Peyer's patch (tissue), 4 donors: Measurements from ENCODE around the gene GNAZ.

Source experiments
- POLR2A ChIP-seq, 2 donors: fragments of 450-650 bp; IDR thresholded peaks; one replicate each; pipeline ENCODE4 v1.5.1; 2017; ENCODE audit warnings: antibody characterized with exemption in 2 of 2, mild to moderate bottlenecking in 2 of 2, moderate library complexity in 2 of 2
- TF ChIP-seq, protein P1 (sequence below), 6 experiments: fragments of 450-650 bp in 4 of 6; fragments of 200-600 bp in 2 of 6; sonication (generic) in 1 of 6; IDR thresholded peaks; one replicate each; pipeline ENCODE4 v1.5.1; 2017 to 2019; ENCODE audit warnings: antibody characterized with exemption in 6 of 6, mild to moderate bottlenecking in 3 of 6, moderate library complexity in 1 of 6

- TF ChIP-seq, protein P1, sequence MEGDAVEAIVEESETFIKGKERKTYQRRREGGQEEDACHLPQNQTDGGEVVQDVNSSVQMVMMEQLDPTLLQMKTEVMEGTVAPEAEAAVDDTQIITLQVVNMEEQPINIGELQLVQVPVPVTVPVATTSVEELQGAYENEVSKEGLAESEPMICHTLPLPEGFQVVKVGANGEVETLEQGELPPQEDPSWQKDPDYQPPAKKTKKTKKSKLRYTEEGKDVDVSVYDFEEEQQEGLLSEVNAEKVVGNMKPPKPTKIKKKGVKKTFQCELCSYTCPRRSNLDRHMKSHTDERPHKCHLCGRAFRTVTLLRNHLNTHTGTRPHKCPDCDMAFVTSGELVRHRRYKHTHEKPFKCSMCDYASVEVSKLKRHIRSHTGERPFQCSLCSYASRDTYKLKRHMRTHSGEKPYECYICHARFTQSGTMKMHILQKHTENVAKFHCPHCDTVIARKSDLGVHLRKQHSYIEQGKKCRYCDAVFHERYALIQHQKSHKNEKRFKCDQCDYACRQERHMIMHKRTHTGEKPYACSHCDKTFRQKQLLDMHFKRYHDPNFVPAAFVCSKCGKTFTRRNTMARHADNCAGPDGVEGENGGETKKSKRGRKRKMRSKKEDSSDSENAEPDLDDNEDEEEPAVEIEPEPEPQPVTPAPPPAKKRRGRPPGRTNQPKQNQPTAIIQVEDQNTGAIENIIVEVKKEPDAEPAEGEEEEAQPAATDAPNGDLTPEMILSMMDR (IDR thresholded peaks at IDR 0.05), result no peak
- TF ChIP-seq POLR2A (IDR thresholded peaks at IDR 0.05), result no peak
Observed at GRCh38 chr22:23084453-23085350, 14.4 kb downstream of the GNAZ start.
